Measurements from ENCODE around the gene SIRT2. TPM values are rescaled to one million over a fixed set of nuclear protein-coding genes. Genes with fewer than 3 reads are reported as not detected.

SIRT2 gene
- total and polyA plus RNA-seq, 2 of the 8 experiments (the other 6 are each of a cell fraction or from before 2014, with no cell fraction given) = 6.5 to 10.0 TPM

- Histone ChIP-seq H2AFZ (ENCODE audit: low read length) (no peak overlapping the region), H3K79me2 (ENCODE audit: control insufficient read depth in 1 of 2, insufficient read depth in 2 of 2, low read length in 2 of 2) (no peaks in the 10 kb centered on the region), H3K27ac (ENCODE audit: low read depth, low read length) (no peak overlapping the region), H3K79me1 (ENCODE audit: low read depth, low read length) (no peaks in the 10 kb centered on the region), H3K36me3 (ENCODE audit: control insufficient read depth in 2 of 4, insufficient read depth in 4 of 4, low read length in 3 of 4) (peaks cover 0 to 4% (median 0%) of the 10 kb centered on the region in 4 experiments; a peak in 1 of 8 replicates), H4K5ac (ENCODE audit: insufficient read length, low read depth, low read length) (no peak overlapping the region), H2BK5ac (ENCODE audit: low read depth, low read length) (no peak overlapping the region), H3K4ac (replicated peaks; ENCODE audit: insufficient read length, low read depth, low read length) (no peak overlapping the region), H3K9ac (replicated peaks in 1 of 4; ENCODE audit: extremely low read depth in 1 of 4, low read depth in 3 of 4, low read length in 3 of 4) (no peak overlapping the region), H3K4me2 (ENCODE audit: insufficient read depth in 1 of 2, low read depth in 2 of 2, low read length in 2 of 2) (no peak overlapping the region), H2BK12ac (ENCODE audit: low read depth, low read length) (no peak overlapping the region), H2BK120ac (replicated peaks; ENCODE audit: low read depth, low read length) (no peak overlapping the region), H2BK20ac (ENCODE audit: low read length) (no peak overlapping the region), H3K4me3 (ENCODE audit: extremely low read depth in 1 of 4, insufficient read depth in 2 of 4, low read depth in 3 of 4, low read length in 4 of 4) (no peak overlapping the region), H2AK5ac (ENCODE audit: low read depth, low read length) (no peak overlapping the region), H4K8ac (ENCODE audit: extremely low read depth, insufficient read depth, low read length) (no peak overlapping the region), H3K4me1 (replicated peaks in 1 of 4; ENCODE audit: control insufficient read depth in 3 of 4, insufficient read depth in 4 of 4, low read length in 3 of 4) (no peaks in the 10 kb centered on the region), H3K9me3 (ENCODE audit: insufficient read depth in 2 of 2, low read depth in 1 of 2, low read length in 1 of 2) (peaks cover 4% of the 10 kb centered on the region in 2 experiments; a peak in 3 of 4 replicates), H3K18ac (ENCODE audit: extremely low read depth, low read length) (no peak overlapping the region), H2BK15ac (ENCODE audit: low read length) (no peak overlapping the region), H3K23me2 (ENCODE audit: low read depth, low read length) (no peaks in the 10 kb centered on the region), H4K91ac (replicated peaks; ENCODE audit: insufficient read length, low read length) (no peak overlapping the region), H3K27me3 (replicated peaks in 1 of 4; ENCODE audit: control insufficient read depth in 3 of 4, extremely low read depth in 1 of 4, insufficient read depth in 3 of 4, low read length in 3 of 4) (no peaks in the 10 kb centered on the region), H4K20me1 (replicated peaks in 1 of 2; ENCODE audit: control insufficient read depth in 1 of 2, insufficient read depth in 2 of 2, low read length in 2 of 2) (no peaks in the 10 kb centered on the region), H3K56ac (replicated peaks; ENCODE audit: insufficient read length, low read depth, low read length) (no peak overlapping the region), H3K14ac (ENCODE audit: insufficient read length) (no peak overlapping the region), H3K23ac (ENCODE audit: insufficient read length) (no peak overlapping the region)
- DNase-seq (ENCODE audit: low read depth in 1 of 2, low spot score in 2 of 2) (no peak), FAIRE-seq (no peak)
- POLR2A ChIA-PET (ENCODE audit: partially characterized antibody) = interaction anchor here (1.8 kb wide), 1 partner anchor 9 kb away, joined by 14 read pairs; the partner anchor contains the start of genes MRPS12 and SARS2
- WGBS, 2 experiments (ENCODE audit: extremely low coverage in 1 of 2, insufficient coverage in 1 of 2, insufficient read length in 1 of 2, insufficient replicate concordance in 2 of 2, low coverage in 1 of 2, low lambda C conversion rate in 2 of 2, missing lambda C conversion rate in 1 of 2) = 92% methylated on average over 5 of the region's 5 CpGs; no CpG with 5 or more reads in 1 of the 2 experiments
- CTCF ChIA-PET (ENCODE audit: partially characterized antibody) = interaction anchor here (0.7 to 14.5 kb wide), 6 partner anchors 7 to 245 kb away, joined by 3 to 120 read pairs (median 4); partner anchors contain the start of genes MRPS12 and SARS2
- no peak for TF ChIP-seq KDM4A (IDR thresholded peaks at IDR 0.05; ENCODE audit: low read depth, low read length, severe bottlenecking)
- TF ChIP-seq PHF8 (conservative IDR thresholded peaks at IDR 0.05; ENCODE audit: low read depth, low read length) = no peak
- TF ChIP-seq RXRA (IDR thresholded peaks at IDR 0.05; ENCODE audit: insufficient read depth, low read depth, low read length) = no peak
- no peak for TF ChIP-seq JUN (IDR thresholded peaks at IDR 0.05; ENCODE audit: low read depth, low read length)
- no peak for TF ChIP-seq POU5F1 (IDR thresholded peaks at IDR 0.05; ENCODE audit: low read depth, low read length)
- no peak for TF ChIP-seq EP300 (IDR thresholded peaks at IDR 0.05; ENCODE audit: borderline replicate concordance in 1 of 2, low read depth in 2 of 2, low read length in 2 of 2)
- no peak for TF ChIP-seq YY1 (IDR thresholded peaks at IDR 0.05; ENCODE audit: low read depth, low read length)
- TF ChIP-seq SRF (IDR thresholded peaks at IDR 0.05; ENCODE audit: low read depth, low read length) = no peak
- no peak for TF ChIP-seq SUZ12 (IDR thresholded peaks at IDR 0.05; ENCODE audit: low read length)
- TF ChIP-seq SIN3A (conservative IDR thresholded peaks at IDR 0.05 in 1 of 2, IDR thresholded peaks at IDR 0.05 in 1 of 2; ENCODE audit: low read depth in 1 of 2, low read length in 2 of 2) = no peak
- no peak for TF ChIP-seq TEAD4 (IDR thresholded peaks at IDR 0.05; ENCODE audit: low read depth, low read length)
- TF ChIP-seq ZNF274 (IDR thresholded peaks at IDR 0.05; ENCODE audit: borderline replicate concordance, extremely low read depth, low read length) = no peak
- no peak for TF ChIP-seq RFX5 (IDR thresholded peaks at IDR 0.05; ENCODE audit: borderline replicate concordance, low read depth, low read length)
- TF ChIP-seq EZH2 (IDR thresholded peaks at IDR 0.05; ENCODE audit: low read depth, low read length, severe bottlenecking) = no peak
These were observed 40.5 kb upstream of the SIRT2 start for GRCh38 chr19:38939957-38940356.

Measured in H1 (cell line).